ENCODE data around the gene KNOP1.
A peak's percentile ranks its signal among the peaks of the same experiment; 100 is the strongest.

Gene KNOP1

DNA sequence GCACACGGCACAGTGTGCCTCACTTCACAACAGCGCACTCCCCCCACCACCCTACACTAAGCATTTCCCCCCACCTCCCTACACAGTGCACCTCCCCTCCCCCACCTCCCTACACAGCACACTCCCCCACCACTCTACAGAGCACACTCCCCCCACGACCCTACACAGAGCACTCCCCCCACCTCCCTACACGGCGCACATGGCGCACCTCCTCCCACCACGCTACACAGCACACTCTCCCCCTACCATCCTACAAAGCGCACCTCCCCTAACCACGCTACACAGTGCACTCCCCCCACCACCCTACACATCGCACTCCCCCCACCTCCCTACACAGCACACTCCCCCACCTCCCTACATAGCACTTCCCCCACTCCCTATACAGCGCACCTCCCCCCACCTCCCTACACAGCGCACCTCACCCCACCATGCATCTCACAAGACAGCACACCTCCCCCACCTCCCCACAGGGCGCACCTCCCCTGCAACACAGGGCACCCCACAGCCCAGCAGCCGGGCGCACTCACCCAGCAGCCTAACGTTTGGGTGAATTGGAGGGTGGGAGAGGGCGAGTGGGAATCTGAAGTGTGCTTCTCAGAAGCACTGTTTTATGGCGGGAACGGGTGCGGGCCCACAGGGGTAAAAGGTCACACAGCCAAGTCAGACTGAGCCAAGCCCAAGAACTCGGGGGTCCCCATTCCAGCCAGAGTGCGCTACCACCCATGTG is 10.3 kb downstream of the KNOP1 start:
- DNase-seq (ENCODE audit: low read depth): no peak

DNA sequence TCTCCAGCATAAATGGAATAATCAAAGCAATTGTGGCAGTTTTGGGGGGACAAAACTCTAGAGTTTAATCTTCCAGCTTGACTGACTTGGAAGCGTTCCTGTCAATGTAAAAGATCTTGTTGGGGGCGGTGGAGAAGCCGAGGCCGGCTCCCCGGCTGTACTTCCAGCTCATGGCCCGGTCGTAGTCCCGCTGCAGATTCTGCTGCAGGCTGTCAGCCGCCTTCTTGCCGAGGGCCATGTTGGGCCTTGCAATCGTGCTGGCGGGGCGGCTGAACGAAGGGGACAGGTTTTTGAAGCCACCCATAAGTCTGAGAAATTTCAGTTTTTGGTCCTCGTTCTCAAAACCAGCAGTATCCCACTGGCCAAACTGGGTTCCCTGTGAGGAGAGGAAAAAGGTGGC is 11.2 kb downstream of the KNOP1 start:
- no peak for DNase-seq (ENCODE audit: low read depth)

DNA sequence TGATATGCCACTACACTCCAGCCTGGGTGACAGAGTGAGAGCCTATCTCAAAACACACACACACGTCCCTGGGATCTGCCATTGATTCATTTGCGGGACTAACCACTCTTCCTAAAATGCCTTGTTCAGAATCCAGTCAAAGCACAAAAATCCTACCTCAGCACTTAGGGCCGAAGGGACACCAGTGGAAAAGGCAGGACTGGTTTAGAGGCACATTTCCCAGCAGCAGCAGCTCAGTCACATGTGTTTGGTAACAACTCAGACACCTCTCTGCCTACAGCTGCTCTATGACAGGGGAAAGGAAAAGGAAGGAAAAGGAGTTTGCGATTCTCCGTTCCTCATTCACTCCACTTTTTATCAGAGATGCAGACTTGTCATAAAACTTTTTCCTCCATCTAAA is 12.2 kb downstream of the KNOP1 start:
- no peak for DNase-seq (ENCODE audit: low read depth)

DNA sequence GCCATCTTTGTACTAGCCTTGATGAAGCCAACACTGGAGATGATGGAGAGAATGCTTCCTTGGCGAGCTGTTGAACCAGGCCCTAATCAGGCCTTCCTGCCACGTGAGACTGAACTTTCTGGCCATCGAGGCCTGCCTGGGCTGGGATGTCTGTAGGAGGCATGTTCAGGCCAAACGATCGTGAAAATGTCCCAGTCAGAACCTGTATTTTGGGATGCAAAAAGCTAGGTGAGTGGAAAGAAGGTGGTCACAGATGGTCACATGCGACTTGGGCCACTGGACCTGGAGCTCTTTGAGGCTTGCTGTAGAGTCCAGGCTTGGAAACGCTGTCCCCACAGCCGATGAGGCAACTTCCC is 12.9 kb downstream of the KNOP1 start:
- no peak for DNase-seq (ENCODE audit: low read depth)

DNA sequence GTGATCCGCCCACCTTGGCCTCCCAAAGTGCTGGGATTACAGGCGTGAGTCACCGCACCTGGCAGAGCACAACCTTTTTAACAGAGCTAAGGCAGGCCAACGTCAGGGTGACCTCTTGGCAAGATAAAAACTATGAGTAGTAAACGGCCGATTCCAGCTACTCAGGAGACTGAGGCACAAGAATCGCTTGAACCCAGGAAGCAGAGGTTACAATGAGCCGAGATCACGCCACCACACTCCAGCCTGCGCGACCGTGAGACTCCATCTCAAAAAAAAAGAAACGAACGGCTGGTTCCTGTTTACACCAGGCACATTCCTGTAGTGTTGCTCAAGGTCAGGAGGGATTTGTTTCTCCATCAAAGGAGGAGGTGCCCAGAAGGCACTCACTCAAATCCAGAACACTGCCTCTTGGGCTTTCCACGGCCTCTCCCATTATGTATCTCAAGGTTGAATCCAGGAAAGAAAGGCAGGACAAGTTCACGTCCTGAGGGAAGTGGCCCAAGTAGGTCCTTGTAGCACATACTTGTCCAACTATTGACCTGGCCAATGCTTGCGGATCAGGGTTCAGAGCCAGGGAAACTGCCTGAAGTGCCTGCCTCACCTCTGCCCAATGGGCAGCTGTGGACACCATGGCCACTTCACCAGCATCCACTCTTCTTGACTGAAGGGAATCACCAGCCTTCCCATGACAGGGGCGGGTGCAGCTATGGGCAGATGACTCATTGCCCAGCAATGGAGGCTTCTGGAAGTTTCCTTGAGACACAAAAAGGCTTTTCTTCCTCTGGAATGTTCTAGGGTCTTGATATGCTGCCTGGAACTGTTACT is 13.5 kb downstream of the KNOP1 start:
- no peak for DNase-seq (ENCODE audit: low read depth)

DNA sequence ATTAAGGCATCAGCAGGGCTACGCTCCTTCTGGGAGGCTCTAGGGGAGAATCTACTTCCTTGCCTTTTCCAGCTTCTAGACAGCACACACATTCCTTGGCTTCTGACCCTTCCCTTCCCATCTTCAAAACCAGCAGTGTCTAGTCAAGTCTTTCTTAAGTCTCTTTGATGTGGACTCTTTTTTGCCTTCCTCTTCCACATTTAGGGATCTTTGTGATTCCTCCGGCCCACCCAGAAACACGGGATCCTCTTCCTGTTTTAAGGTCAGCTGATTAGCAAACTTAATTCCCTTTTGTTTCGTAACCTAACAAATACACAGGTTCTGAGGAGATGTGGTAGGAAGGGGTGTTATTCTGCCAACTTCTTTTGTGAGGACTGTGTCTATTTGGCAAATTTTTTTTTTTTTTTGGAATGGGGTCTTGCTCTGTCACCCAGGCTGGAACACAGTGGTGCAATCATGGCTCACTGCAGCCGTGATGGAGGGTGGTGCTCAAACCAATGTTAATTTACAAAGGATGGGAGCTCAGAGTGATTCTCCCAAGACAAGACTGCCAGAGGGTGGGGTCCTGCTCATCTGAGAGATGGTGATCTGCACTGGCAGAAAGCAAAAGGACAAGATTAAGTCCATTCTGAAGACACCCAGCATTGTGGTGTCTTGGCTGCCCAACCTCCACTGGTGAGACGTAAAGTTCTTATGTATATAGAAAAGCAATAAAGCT is 14.7 kb downstream of the KNOP1 start:
- no peak for DNase-seq (ENCODE audit: low read depth)

DNA sequence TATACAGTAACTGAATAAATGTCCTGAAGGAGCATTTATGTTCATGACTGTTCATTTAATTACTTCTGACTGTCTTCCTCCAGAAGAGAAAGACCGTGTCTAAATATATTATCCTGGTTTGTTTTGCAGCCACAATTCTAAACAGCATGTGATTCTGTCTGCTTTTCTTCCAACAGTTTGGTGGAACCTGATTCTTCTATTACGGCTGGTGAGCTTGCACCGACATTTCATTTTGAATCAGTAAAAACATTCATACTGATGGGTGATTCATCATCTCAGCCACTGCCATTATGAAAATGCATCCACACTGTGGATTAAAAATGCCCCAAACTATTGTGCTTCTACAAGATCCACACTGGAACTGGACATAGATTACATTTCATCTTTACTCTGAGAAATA is 16.9 kb downstream of the KNOP1 start:
- DNase-seq (ENCODE audit: low read depth): no peak

DNA sequence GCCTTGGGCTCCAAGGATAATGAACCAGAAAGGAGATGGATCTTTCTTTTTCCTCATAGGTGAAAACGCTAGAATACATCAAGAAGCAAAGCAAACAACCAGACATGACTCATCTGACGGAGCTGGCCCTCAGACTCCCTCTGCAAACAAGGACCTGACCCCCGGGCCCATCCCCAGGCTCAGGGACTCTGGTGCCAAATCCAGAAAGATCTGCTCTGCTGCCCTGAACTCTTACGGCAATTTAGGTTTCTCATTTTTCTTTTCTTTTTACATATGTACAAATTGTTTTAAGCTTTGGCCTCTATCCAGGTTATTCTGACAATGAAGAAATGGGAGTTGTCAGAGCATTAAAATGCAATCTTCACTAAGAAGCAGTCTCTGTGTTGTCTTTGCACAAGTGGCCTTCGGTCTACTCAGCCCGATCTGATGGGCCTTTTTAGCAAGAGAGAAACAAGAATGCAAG is 17.7 kb downstream of the KNOP1 start:
- DNase-seq (ENCODE audit: low read depth): no peak

DNA sequence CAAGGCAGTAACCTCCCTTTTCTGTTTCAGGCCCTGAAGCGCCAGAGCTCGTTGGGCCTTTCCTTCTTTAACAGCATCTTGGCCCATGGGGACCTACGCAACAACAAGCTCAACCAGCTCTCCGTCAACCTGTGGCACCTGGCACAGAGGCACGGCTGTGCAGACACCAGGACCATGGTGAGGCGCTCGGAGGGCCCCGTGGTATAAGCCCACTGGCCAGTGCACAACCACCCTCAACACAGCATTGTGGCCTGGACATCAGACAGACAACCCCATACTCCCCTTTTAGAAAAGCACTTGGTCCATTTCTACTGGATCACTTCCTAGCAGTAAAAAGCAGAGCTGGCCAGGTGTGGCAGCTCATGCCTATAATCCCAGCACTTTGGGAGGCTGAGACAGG is 18.6 kb downstream of the KNOP1 start:
- no peak for DNase-seq (ENCODE audit: low read depth)

DNA sequence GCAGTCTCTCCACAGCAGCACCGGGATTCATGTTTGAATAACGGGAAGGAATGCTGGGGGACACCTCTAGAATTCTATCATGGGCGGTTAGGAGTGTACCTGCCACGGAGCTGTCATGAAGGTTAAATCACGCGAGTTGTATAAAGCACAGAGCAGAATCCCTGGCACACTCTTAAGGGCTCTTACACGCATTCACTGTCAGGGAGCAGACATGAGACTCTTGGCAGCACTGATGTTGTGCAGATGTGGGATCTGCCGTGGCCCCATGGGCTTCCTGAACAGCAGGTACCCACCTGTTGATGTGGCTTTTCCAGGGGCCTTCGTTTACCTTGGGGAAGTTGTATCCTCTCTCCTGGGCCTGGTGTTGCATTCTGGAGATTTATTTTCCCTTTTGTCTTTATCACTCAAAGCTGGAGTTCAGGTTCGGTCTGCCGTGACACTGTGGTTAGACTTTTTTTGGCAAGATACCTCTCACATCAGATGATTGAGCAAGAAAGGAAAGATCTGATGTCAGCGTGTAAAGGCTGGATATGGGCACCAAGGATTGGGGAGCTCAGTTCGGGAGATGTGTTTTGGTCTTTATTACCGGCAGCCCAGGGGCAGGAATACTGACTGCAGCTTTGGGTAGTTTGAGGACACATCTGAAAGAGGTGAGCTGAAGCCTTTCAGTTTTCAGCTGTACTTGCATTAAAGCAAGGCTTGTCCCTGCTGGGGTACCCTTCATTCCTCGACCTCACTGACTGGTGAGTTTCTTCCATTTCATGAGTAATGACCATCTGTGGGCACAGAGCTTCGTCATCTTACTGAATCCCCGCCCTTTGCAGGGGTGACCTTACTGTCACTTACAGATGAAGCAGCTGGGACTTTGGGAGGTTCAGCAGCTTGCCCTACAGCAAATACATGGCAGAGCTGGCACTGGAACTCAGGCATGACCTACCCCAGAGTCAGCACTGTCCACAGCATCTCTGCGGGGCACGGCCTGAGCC is 19.3 kb downstream of the KNOP1 start:
- no peak for DNase-seq (ENCODE audit: low read depth)

DNA sequence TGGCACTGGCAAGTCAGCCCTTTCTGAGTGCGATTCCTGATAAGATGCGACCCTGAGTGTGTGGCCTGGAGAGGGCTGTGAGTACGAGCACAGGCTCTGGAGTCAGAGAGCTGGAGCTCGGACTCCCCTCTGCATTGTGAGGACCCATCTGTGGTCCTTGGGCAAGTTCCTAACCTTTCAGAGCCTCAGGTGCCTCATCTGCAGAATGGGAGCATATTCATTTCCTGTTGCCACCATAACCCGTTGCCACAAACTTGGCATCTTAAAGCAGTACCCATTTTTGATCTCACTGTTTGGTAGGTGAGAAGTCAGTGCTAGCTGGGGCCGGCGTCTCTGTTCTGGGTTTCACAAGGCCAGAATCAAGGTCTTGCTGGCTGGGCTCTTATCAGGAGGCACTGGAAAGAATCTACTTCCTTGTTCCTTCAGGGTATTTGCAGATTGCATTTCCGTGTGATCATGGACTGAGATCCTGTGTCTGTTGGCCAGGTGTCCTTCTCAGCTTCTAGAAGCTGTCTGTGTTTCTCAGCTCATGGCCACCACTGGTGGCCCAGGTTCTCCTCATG is 20.2 kb downstream of the KNOP1 start:
- DNase-seq (ENCODE audit: low read depth): no peak

DNA sequence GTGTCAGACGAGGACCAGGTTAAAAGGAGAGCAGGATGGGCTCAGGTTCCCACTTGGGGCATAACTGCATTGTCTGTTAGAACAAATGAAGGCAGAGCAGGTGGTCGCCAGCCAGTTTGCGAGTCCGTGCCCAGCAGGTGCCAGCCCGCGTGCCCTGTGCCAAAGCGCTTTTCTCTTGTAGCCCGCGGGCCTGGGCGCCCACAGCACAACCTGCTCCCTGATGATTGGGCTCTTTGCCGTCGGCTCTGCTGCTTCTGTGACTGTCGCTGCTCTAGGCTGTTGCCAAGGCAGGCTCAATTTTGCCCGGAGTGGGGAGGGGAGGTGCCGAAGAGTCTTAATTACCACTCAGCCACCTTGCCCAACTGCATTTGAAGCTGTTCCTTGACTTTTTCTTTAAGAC is 21.1 kb downstream of the KNOP1 start:
- no peak for DNase-seq (ENCODE audit: low read depth)

DNA sequence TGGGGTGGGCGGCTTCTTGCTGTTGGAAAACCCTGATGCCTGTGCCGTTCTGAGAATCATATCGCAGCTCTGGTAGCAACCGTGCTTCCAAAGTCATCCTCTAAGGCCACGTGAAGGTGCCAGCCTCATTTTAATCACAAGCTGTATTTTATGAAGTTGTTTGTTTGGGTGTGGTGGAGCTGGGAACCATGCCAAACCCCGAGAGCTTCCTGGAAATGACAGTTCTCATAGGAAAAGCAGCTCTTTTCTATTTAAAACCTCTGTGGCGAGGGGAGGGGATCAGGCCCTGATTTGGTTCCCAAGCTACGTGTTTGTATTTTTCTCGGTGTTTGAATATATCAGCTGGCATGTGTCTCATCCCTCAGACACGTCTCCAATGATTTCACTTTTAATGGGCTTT is 21.7 kb downstream of the KNOP1 start:
- DNase-seq (ENCODE audit: low read depth): peak; percentile 42

DNA sequence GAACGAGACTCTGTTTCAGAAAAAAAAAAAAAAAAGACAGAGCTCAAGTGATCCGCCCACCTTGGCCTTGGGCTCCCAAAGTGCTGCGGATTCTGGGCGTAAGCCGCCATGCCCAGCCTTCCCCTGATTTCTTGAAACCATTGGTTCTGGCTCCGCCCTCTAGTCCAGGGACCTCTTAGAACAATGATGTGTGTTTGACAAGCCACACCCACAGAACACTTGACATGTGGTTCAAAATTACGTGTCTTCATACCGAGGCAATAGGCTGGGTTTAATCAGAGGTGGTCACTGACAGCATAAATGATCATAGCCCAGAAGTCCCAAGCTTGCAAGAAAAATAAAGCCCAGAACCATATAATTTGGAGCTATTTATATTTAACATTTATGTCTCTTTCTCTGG is 23.0 kb downstream of the KNOP1 start:
- no peak for DNase-seq (ENCODE audit: low read depth)

DNA sequence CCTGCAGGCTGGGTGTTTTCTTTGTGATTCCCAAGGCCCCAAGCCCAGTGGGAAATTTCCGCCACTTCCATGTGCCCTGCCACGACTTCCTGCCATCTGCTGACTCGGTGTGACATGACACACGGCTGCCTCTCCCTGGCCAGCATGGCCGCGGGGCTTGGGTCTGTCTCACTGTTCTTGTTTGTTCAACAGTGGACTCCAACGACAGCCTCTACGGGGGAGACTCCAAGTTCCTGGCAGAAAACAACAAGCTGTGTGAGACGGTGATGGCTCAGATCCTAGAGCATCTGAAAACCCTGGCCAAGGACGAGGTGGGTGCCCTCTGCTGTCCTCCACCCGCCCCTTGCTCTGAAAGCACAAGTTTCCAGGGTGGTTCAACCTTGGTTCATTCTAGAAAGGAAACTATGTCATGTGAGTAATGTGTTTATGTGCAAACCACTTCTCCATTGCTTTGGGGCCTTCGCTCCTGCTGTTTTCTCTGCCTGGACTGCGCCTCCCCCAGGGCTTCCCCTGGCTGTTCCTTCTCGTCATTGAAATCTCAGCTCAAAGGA is 26.8 kb downstream of the KNOP1 start:
- DNase-seq (ENCODE audit: low read depth): no peak

DNA sequence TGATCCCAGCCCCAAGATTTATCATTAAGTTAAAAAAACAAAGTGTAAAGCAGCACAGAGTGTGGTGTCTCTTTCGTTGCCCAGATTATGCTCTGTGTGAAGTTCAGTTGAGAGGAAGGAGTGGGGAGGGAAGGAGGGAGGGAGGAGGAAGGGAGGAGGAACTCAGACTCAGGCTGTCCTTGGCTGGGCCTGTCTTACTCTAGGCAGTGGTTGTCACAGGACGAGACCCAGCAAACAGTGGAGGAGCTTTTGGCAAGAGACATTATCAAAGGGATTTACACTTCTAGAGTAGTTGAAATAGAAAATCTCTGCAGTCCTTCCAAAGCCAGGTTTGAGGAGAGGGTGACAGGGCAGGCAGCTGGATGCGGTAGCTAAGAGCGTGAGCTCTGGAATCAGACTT is 27.8 kb downstream of the KNOP1 start:
- DNase-seq (ENCODE audit: low read depth): no peak

DNA sequence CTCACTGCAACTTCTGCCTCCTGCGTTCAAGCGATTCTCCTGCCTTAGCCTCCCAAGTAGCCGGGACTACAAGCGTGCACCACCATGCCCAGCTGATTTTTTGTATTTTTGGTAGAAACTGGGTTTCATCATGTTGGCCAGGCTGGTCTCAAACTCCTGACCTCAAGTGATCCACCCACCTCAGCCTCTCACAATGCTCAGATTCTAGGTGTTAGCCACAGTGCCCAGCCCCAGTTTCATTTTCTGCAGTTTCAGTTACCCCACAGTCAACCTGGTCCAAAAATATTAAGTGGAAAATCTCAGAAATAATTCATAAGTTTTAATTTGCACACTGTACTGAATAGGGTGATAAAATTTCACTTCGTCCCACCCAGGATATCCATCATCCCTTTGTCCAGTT is 28.7 kb downstream of the KNOP1 start:
- DNase-seq (ENCODE audit: low read depth): no peak

DNA sequence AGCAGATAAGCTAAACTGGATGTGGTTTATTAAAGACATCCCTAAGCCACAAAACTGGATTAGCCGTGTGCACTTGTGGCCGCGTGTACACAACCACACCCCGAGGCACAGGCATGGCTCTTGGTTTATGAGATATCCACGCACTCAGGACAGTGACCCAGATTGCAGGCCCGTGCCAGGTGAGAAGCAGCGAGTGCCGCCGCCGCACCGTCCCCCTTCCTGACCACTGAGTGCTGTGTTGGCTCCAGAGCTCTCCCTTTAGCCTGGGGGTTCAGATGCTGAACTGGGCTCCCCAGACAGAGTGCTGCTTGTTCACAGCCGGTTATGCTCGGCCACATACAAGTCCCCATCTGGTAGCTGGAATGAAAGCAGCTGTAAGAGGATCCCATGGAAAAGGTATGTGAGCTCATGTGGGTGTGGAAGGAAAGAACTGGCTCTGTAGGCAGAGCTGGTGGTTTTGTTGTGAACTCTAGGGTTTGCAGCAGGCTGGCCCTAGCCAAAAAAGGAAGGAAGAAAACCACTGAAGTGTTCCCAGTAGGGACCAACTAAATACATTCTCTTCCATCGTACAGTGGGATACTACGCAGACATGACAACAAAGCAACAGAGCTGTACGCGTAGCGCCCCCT is 29.5 kb downstream of the KNOP1 start:
- DNase-seq (ENCODE audit: low read depth): no peak

DNA sequence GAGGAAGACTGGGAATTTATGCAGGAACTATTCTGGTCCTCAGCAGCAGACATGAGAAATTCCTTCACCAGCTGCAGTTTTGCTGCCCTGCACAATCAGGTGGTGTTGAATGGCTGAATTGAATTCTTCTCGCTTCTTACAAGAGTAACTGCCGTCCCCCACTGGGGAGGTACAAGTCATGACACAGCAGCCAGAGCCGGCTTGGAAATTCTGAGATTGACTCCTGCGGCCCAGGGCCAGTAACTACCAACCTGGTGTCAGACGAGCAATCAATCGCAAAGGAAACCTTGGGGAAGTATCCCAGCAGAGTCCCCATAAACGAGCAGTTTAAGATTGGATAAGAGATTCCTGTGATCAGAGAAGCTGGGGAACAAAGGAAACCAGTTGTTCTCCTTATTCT is 30.7 kb downstream of the KNOP1 start:
- DNase-seq (ENCODE audit: low read depth): no peak

DNA sequence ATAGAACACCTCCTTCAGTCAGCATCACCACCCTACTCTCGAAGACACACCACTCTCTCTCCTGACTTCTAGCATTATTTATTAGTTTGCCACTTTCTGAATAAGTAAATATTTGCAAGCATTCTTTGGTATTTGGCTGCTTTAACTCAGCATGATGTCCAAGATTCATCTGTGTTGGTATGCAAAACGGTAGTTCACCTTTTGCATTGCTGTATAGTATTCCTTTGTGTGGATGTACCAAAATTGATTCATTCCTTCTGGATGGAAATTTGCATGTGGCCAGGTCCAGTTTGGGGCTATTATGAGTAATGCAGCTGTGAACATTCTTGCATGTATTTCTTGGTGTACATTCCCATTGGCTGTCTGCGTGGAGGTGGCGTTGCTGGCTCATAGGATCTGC is 32.9 kb downstream of the KNOP1 start:
- no peak for DNase-seq (ENCODE audit: low read depth)
